Ramos (cell line): ENCODE results near the gene FRRS1L.

Experiments
- in situ Hi-C: fragments of 300-500 bp; cut with MboI; formaldehyde crosslinking; loops from one replicate; pipeline ENCODE4 v1.14.3; 2022; ENCODE audit warnings: low sequenced_read_pairs; ENCODE audit not compliant: unreplicated experiment

FRRS1L gene

DNA sequence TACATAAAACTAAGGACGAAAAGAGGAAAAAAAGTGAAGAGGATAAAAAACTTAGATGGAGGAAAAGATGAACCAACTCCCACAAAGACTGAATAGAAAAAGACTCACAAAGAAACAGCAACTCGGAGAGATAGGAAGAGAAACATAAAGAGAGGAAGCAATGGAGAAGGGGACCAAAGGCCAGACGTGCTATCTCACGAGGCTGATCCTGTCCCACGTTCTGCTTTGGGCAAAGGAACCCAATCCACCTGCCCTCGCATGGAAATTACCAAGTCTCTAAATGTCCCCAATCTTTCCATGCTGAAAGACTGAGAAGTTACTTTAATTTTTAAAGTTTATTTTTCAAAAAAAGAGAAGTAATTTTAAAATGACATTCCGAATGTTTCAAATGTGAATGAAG is 83.9 kb downstream of the FRRS1L start:
- in situ Hi-C loops = no loop called here

DNA sequence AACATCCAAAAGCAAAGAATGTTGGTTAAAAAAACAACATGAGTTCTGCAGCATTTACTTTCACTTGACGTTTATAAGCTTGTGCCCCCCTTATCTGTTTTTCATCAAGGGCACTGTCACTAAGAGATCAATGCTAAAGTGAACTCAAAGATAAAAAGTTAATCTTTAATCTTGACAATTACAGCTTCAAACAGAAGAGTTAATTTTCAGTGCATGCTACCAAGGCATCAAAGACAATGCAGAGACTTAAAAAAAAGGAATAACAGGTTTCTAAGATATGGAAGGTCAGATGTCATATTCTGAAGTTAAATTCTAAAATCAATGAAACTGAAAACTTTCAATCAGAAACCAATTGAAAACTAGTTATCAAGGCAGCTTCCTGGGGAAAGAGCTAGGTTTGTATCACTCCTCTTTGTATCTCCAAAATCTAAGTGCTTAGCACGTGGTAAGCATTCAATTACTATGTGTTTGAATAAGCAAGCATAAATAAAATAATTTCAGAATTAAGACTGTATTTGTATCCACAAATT is 84.9 kb downstream of the FRRS1L start:
- in situ Hi-C loops = no loop called here
